ENCODE measurements around the gene ZNF467.

The ZNF467 gene

GRCh38 chr7:149723082-149723767 lies 50.2 kb downstream of the ZNF467 start:
- Histone ChIP-seq H3K4me1 (peaks cover 10% of the 10 kb centered on the region), H3K9me3 (no peaks in the 10 kb centered on the region), H3K36me3 (peaks cover 32% of the 10 kb centered on the region), H3K4me3 (ENCODE audit: low read depth, low read length) (no peak overlapping the region), H3K27me3 (no peaks in the 10 kb centered on the region)
- no peak for TF ChIP-seq CTCF (IDR thresholded peaks at IDR 0.05; ENCODE audit: low read depth, low read length)
- no peak for DNase-seq

GRCh38 chr7:149722356-149722957 lies 50.9 kb downstream of the ZNF467 start:
- H3K9me3 ChIP-seq = no peaks in the 10 kb centered on the region
- TF ChIP-seq CTCF (IDR thresholded peaks at IDR 0.05; ENCODE audit: low read depth, low read length) = no peak
- peaks cover 32% of the 10 kb centered on the region for H3K36me3 ChIP-seq
- H3K27me3 ChIP-seq = no peaks in the 10 kb centered on the region
- H3K4me1 ChIP-seq = peaks cover 10% of the 10 kb centered on the region
- no peak for DNase-seq
- no peak overlapping the region for H3K4me3 ChIP-seq (ENCODE audit: low read depth, low read length)

- Histone ChIP-seq H3K4me3 (ENCODE audit: low read depth, low read length) (no peak overlapping the region), H3K27me3 (no peaks in the 10 kb centered on the region), H3K4me1 (peaks cover 10% of the 10 kb centered on the region), H3K9me3 (no peaks in the 10 kb centered on the region), H3K36me3 (peaks cover 32% of the 10 kb centered on the region)
- TF ChIP-seq CTCF (IDR thresholded peaks at IDR 0.05; ENCODE audit: low read depth, low read length) = no peak
- DNase-seq = no peak
These were observed 52.2 kb downstream of the ZNF467 start for GRCh38 chr7:149721084-149721601.

GRCh38 chr7:149720372-149721083 lies 52.9 kb downstream of the ZNF467 start:
- Histone ChIP-seq H3K27me3 (no peaks in the 10 kb centered on the region), H3K36me3 (peaks cover 29% of the 10 kb centered on the region), H3K9me3 (no peaks in the 10 kb centered on the region), H3K4me3 (ENCODE audit: low read depth, low read length) (peak overlapping the region; percentile 26), H3K4me1 (peaks cover 10% of the 10 kb centered on the region)
- no peak for TF ChIP-seq CTCF (IDR thresholded peaks at IDR 0.05; ENCODE audit: low read depth, low read length)
- DNase-seq = peak; percentile 92

- DNase-seq = peak; percentile 57
These were observed 53.5 kb downstream of the ZNF467 start for GRCh38 chr7:149719912-149720335.

More at GRCh38 chr7:149719912-149720335, 53.5 kb downstream of the ZNF467 start:
- Histone ChIP-seq H3K36me3 (peaks cover 24% of the 10 kb centered on the region), H3K4me3 (ENCODE audit: low read depth, low read length) (peak overlapping the region; percentile 26), H3K4me1 (peaks cover 10% of the 10 kb centered on the region), H3K27me3 (no peaks in the 10 kb centered on the region), H3K9me3 (no peaks in the 10 kb centered on the region)
- TF ChIP-seq CTCF (IDR thresholded peaks at IDR 0.05; ENCODE audit: low read depth, low read length) = no peak

Measured in BE2C (cell line).